NCI-H2107 (cell line): ENCODE results near the gene ADCY7.

Experiments used
- DNase-seq: peaks from one replicate; lab custom pipeline; 2025; lab: John Stamatoyannopoulos, UW

ADCY7 gene

DNA sequence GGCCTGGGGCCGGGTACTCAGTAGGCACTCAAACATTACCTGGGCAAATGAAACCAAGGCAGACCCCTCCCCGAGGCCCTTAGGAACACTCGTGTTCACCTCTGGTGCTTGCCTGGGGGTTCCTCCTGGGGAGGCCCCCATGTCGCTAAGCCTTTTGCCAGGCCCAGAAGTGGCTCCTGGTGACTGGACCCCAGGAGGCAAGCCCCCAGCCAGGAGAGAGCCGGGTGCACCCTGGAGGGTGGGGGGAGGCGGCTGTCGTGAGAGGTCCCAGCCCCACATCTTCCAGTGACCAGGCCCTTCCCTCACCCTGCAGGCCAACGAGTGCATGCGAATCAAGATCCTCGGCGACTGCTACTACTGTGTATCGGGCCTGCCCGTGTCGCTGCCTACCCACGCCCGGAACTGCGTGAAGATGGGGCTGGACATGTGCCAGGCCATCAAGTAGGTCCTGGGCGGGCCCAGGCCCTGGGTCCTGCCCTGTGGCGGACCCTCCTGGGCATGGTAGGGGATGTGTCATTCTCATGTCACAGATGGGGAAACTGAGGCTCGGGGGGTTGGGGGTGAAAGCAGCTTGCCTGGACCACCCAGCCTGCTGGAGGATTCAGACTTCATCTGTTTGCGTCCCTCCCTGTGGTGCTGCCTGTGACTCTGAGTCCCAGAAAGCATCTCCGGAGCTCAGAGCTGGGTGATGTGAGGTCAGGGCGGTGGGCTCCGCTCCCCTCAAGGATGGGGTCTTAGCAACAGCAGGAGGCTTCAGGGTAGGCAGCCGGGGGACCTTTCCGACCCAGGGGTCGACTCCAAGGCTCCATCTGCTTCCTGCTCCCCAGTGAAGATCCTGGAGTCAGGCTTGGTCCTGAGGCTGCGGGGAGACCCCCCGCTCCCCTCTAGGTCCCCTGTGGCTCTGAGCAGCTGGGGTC lies 32.5 kb downstream of the ADCY7 start:
- no peak for DNase-seq

DNA sequence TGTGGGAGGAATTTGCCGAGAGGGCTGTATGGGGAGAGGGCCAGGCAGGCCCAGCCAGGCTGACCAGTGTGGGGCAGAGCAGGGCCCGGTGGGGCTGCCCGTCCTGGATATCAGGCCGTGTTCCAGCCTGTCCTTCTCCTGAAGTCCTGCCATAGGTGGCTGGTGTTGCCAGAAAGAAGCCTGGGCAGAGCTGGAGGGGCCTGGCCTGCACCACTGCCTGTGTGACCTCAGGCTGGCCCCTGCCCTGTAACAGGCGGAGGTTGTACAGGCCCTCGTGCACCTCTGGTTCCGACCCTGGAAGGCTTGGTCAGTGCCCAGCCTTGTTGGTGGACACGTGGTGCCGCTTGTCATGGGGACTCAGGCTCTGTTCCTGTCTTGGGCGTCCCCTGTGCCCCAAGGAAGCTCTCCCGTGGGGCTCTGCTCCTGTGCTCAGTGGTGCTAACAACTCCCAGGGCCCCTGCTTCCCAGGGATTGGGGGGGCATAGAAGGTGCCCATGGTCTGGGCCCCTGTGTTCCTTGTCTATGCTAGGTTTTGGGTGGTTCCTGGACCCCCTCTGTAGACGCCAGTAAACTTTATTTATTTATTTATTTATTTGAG lies 33.3 kb downstream of the ADCY7 start:
- no peak for DNase-seq

DNA sequence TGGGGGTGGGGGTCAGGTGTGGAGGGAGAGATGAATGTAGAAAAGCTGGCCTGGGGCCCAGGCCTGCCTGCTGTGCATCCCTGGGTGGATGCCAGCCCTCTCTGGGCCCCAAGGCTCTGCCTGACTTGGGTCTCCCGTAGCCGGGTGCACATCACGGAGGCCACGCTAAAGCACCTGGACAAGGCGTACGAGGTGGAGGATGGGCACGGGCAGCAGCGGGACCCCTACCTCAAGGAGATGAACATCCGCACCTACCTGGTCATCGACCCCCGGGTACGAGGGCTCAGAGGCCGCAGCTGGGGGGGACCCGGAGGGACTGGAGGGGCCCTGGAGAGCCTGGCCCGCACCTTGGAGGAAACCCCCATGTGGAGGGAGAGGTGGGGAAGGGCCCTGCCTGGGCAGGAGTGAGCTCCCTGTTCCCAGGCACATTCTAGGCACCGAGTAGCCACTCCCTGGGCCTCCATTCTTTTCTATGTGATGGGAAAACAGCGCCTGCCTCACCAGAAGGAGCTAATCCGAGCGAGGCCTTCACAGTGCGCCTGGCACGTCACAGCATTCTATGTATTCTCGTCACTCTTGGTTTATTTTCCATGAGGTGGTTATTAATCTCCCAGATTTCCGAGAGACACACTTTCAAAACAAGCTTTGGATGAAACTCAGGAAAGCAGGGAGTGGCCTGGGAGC lies 34.7 kb downstream of the ADCY7 start:
- no peak for DNase-seq

DNA sequence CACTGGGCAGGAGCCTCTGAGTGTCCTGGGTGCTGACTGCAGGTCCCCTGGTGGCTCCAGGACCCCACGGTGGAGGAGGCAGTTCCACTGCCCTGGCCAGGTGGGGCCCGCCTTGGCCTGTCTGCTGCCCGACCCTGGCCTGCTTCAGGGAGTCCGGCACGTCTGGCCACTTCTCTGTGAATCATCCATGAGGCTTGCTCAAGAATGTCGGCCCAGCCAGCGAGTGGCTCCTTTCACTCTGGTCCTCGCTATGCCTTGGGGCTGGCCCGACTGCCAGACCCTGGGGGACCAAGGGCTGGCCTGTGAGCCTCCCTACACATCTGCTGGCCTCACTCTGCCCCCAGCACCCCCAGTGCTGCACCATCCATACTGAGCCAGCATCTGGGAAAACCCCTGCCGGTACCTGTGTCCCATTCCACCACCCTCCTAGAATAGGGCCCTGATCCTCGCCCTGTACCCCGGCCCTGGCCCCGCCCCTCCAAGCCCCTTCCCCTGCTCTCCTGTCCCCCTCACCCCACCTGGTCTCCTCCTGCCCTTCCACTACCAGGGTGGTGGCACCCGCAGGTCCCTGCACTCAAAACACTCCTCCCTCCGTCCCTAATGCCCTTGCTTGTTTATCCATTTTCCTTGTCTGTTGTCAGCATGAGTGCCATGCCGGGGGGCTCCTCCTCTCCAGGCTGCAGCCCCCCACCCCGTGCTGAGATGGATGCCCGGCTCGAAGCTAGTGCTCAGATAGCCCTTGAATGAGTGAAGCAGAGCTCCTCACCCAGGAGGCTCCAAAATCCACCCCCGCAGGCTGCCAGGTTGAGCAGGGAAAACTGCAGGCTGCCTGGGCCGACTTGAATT lies 35.5 kb downstream of the ADCY7 start:
- no peak for DNase-seq

DNA sequence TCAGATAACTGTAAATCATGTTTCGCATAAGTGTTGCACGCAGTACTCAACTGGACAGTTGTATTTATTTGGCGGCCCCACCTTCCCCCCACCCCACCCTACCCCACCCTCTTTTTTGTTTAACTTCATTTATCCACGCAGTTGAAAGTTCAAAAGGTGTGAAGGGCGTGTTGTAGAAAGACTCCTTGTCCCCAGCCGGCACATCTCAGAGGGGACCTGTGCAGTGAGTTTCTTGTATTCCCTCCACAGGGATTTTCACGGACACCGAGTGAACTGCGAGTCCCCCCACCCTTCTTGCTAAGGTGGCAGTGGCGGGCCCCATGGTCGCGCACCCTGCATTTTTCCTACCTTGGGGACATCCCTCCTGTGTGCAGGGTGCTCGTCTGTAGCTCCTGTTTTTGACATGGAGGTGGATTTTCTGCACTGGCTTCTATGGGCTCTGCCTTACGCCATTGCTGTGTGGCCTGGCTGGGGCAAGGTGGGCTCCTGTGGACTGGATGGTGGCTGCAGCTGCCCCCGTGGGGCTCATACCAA lies 36.2 kb downstream of the ADCY7 start:
- no peak for DNase-seq

DNA sequence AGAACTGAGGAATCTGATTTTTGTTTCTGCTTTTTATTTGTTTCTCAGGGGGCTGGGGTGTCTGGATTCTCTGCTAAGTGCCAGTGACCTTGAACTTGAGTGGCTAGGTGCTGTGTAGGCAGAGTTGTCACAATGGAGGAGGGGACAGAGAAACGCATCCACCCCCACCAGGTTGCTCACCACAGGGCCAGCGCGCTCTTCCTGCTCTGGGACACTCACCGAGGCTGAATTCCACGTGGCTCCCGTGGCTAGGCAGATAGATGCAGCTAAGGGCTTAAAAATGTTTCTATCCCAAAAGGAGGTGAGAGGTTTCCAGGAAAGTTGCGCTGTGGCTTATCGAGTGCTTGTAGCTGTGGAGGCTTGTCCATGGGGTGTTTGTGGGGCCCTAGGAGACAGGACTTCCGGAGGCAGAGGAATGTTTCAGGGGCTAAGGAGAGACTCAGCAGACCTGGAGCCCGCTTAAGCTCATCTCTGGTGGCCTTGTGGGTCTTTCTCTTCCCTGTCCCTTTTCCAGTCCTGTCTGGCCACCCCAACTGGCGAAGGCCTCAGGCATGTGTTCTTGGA lies 36.8 kb downstream of the ADCY7 start:
- no peak for DNase-seq

DNA sequence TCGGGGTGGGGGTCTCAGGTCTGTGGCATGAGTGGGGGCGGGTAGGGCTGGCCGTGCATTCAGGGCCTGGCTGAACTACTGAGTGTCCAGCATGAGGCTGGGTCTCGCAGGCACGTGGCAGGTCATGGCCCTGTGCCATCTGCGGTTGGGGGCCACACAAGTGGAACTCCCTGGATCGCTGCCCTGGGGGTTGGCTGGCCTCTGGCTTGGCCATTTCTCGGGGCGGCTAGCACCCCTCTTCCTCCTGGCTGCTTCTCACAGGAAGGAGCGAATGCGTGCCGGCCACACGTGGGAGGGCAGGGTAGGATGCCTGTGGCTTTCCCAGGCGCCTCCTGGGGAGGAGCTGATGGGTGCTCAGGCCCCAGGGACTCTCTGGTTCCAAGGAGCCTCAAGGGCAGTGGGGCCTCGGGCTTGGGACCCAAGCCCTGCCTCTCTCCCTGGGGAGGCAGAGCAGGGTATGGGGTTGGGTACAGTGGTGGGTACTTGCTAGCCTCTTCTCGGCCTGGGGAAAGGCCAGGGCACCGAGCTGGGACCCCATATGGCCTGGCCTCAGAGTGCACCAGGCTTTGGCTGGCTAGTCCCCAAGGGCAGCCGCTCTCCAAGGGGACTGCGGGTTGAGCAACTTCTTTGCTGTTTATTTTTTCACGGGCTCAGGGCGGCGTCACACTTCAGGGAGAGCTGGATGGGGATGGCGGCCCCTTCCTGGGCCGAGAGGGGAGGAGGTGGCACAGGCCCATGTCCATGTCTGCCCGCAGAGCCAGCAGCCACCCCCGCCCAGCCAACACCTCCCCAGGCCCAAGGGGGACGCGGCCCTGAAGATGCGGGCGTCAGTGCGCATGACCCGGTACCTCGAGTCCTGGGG lies 37.5 kb downstream of the ADCY7 start:
- no peak for DNase-seq

DNA sequence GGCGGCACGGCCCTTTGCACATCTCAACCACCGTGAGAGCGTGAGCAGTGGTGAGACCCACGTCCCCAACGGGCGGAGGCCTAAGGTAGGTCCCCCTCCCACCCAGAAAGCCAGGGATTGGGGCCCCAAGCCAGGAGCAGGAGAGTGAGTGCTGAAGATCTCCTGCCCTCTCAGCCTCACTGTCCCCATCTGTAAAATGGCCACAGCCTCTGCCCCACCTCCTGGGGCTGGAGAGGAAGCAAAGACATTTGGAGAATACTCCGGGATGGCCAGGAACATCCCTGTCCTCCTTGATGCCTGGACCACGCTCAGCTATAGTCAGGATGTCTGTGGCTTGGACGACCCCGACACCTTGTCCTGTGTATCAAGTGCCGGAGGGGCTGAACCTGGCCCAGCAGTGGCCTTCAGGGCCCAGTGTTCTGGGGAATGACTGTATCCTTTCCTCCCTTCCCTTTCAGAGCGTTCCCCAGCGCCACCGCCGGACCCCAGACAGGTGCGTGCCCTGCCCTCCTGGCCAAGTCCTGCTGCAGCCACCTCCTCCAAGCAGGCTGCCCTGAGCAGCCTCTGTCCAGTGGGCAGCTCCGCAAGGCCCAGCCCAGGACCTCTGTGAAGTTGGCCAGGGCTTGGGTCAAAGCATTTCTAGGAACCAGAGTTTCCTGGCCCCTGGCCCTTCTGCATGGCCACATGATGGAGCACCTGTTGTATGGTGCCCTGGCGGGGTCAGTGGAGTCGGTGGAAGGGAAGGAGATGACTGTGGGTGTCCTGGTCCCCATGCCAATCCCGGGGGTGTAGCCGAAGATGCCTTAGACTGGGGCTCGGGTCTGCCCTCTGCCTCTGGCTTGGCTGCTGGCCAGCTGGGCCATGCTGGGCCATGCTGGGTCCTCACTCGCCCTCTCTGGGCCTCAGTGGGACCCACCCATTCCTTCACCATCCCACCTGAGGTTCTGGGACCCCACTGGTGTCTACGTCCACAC lies 38.4 kb downstream of the ADCY7 start:
- no peak for DNase-seq

DNA sequence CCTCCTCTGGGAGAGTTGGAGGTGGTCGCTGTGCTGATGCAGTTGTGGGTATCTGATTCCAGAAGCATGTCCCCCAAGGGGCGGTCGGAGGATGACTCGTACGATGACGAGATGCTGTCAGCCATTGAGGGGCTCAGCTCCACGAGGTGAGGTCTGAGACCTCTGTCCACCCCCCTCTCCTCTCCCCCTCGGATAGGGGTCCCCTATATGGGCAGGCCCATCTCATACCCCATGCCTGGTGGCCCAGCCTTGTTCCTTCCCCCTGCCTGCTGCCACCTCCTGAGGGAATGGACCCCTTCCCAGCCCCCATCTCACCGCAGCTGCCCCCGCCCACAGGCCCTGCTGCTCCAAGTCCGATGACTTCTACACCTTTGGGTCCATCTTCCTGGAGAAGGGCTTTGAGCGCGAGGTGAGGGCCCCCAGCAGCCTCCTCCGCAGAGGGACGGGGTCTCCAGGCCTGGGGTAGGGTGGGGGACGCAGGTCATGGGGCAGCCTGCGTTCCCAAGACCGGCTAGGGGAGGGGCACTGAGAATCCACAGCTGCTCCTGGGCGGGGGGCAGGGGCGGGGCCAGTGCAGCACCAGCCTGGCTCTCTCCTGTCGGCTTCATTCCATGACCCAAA lies 39.2 kb downstream of the ADCY7 start:
- DNase-seq, result no peak

DNA sequence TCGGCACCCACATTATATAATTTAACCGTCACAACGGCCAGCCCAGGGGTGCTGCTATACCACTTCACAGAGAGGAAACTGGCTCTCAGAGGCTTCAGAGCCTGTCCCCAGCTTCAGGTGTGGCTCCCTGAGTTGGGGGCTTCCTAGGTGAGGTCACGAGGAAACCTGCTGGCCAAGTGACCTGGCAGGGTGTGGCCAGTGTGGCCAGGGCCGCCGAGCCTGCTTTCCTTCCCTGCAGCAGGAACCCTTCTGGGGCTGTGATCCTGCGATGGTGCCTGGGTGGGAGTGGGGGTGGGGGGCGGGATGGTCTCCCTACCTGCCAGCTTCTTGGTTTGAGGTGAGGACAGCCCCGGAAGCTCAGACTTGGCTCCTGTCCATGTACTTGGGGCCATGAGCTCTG lies 39.9 kb downstream of the ADCY7 start:
- no peak for DNase-seq

DNA sequence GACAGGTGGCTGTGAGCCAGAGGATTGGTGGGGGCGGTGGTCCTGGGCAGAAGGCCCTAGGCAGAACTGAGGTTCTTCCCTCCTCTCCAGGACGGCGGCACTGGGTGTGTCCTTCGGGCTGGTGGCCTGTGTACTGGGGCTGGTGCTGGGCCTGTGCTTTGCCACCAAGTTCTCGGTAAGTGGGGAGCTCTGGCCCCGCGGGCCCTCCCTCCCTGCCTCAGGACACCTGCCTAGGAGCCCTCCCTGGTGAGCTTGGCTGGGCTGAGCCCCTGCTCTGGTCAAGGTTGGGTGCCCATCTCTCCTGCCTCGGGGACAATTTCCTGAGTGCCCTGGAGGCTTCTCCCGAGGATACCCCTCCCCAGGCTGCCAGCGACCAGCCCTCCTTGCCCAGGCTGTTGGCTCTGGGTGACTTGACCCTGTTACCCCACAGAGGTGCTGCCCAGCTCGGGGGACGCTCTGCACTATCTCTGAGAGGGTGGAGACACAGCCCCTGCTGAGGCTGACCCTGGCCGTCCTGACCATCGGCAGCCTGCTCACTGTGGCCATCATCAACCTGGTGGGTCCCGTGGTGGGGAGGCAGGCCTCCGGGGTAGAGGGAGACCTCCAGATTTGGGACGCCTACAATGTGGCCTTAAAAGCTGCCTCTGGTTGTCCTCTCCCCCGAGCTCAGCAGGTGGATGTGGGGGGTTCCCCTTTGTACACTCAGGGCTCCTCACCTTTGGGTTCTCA lies 42.0 kb downstream of the ADCY7 start:
- DNase-seq, result no peak

DNA sequence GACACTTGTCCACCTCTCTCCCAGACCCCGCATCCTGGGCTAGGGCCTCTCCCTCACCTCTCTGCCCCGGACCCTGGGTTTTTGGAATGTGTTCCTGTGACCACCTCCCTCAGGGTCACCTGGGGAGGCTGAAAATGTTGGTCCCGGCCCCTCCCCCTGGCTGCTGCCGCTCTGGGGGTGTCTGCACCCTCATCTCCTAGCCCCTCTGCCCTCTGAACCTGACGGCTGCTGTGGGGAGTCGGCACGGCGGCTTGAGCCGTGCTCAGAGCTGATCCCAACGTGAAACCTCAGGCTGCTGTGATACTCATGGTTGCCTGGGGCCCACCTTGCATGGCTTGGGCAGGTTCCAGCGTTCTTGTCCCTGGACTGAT lies 42.8 kb downstream of the ADCY7 start:
- DNase-seq, result no peak

DNA sequence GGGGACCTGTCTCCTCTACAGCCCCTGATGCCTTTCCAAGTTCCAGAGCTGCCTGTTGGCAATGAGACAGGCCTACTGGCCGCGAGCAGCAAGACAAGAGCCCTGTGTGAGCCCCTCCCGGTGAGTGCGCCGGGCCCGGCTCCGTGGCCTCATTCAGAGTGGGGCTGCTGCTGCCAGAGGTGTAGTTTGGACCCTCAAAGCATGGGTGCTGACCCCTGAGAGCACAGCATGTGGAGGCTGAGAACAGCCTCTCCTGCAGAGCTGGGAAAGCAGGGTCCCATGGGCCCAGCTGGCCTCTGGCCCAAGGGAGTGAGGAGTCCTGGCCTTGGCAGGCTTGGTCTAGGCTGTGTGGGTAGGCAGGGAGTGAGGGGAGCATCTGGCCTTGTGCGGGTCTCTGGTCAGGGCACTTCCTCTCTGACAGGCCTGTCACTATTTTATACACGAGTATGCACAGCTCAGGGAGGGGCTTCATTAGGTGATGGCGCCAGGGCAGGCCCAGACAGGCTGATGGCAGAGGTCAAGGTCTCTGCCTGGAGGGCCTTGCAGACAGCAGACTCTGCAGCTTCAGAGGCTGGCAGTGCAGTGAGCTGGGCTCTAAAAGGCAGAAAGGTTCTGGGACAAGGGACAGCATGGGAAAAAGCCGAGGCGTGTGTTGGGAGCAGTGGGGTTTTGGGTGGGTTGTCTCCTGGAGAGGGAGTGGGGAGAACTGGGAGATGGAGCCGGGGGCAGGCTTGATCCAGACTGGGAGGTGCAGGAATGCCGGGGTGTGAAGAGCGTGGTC lies 43.4 kb downstream of the ADCY7 start:
- no peak for DNase-seq

DNA sequence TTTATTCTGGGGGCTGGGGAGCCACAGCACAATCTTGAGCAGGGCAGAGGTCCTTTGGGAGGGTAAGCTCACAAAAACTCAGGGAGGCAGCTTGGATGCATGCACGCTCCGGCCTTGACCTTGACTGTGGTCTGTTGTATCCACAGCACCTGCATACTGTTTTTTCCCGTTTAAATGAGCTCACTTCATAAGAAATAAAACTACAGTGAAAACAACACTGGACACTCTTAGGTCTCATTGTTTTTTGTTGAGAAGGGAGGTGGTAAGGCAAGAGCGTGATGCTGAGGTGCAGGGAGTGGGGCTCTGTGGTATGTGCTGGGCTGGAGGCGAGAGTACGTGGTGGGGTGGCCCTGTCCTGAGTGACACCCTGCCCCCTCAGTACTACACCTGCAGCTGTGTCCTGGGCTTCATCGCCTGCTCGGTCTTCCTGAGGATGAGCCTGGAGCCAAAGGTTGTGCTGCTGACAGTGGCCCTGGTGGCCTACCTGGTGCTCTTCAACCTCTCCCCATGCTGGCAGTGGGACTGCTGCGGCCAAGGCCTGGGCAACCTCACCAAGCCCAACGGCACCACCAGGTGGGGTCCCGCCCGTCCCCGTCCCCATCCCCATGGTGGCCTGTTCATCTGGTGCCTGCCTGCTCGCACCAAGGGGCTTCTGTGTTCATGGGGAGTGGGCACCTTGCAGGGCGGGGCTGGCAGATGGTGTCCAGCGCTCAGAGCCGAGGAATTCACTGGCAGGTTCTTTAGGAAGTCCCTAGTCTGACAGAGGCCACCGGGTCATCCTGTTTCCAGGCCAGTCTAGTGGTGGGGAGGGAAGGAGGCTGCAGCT lies 44.2 kb downstream of the ADCY7 start:
- no peak for DNase-seq

DNA sequence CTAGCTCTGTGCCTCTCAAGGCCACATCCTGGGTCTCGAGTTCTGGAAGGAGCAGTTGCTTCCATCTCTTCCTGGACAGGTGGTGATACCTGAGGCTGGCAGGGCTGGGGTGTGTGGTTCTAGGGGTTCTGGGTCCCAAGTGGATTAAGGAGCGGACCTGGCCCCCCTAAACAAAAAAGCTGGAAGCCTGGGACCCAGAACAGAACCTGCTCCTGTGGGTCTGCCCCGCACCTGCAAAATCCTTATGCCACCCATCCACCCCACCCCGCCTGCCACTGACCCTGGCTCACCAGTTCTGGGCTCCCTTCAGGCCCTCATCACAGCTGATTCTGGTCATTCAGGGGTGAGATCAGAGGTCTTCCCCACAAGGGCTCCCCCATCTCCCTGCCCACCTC lies 44.8 kb downstream of the ADCY7 start:
- no peak for DNase-seq

DNA sequence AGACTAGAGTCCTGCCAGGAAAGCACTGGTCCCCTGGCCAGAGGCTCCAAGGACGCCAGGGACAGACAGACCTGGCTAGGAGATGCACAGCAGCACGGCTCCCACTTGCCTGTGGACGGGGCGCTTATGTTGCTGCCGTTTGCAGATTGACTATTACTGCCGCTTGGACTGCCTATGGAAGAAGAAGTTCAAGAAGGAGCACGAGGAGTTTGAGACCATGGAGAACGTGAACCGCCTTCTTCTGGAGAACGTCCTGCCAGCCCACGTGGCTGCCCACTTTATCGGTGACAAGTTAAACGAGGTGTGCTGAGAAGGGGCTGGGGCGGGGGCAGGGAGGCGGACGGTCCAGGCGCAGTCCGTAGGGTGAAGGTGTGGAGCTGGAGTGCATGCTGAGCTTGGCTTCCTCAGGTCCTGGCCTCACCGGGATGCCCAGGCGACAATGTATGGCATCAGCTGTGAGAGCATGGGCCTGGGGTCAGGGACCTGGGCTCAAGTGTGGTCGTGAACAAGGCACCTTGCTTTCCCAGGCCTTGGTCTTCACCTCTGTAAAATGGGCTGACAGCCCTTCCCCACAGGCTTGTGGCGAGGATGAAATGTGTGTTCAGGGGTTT lies 45.6 kb downstream of the ADCY7 start:
- DNase-seq, result no peak
